Uterus (tissue), 2 donors: ENCODE measurements around the gene CIB4.
"Not testable (repeated sequence)": the region's sequence is repeated elsewhere in the genome, so short reads cannot be mapped to it uniquely, and the experiment has no call there.

ENCODE experiments used
- CTCF ChIP-seq, 4 experiments: fragments of 200-600 bp in 2 of 4; fragments of 450-650 bp in 2 of 4; sonication (generic) in 2 of 4; IDR thresholded peaks; one replicate each; pipeline ENCODE4 v1.5.1; 2016 to 2019; ENCODE audit warnings: antibody characterized with exemption in 4 of 4, mild to moderate bottlenecking in 2 of 4, moderate library complexity in 1 of 4
- POLR2A ChIP-seq, 2 donors: fragments of 450-650 bp; IDR thresholded peaks; one replicate each; pipeline ENCODE4 v1.6.1; 2016; ENCODE audit warnings: antibody characterized with exemption in 2 of 2, mild to moderate bottlenecking in 1 of 2, moderate library complexity in 1 of 2

GRCh38 chr2:26655120-26655519 is 14.0 kb upstream of the CIB4 start:
- TF ChIP-seq POLR2A, CTCF (IDR thresholded peaks at IDR 0.05): not testable (repeated sequence)
